ENCODE data around the gene UST. TPM values are rescaled to one million over a fixed set of nuclear protein-coding genes. Genes with fewer than 3 reads are reported as not detected.

Gene UST
- total and polyA plus RNA-seq, 2 of the 8 experiments (the other 6 are each of a cell fraction or from before 2014, with no cell fraction given), result 13.5 to 34.5 TPM

GRCh38 chr6:149062653-149063348 lies 316.0 kb downstream of the UST start:
- H4K8ac ChIP-seq (ENCODE audit: extremely low read depth, insufficient read depth, low read length), result no peak overlapping the region
- no peak overlapping the region for H3K18ac ChIP-seq (ENCODE audit: extremely low read depth, low read length)
- no peak for FAIRE-seq
- H2BK120ac ChIP-seq (replicated peaks; ENCODE audit: low read depth, low read length), result no peak overlapping the region
- ChIA-PET POLR2A (ENCODE audit: partially characterized antibody) (interaction anchor here (1.0 to 2.0 kb wide), 3 partner anchors 12 to 26 kb away, joined by 3 to 6 read pairs (median 3); no protein-coding TSS in a partner anchor), CTCF (ENCODE audit: partially characterized antibody) (interaction anchor here (0.9 to 1.8 kb wide), 8 partner anchors 12 to 503 kb away, joined by 3 to 7 read pairs (median 4); no protein-coding TSS in a partner anchor)
- no peak overlapping the region for H2BK15ac ChIP-seq (ENCODE audit: low read length)
- no peak overlapping the region for H4K91ac ChIP-seq (replicated peaks; ENCODE audit: insufficient read length, low read length)
- no peaks in the 10 kb centered on the region for H3K27me3 ChIP-seq (replicated peaks in 1 of 4; ENCODE audit: control insufficient read depth in 3 of 4, extremely low read depth in 1 of 4, insufficient read depth in 3 of 4, low read length in 3 of 4)
- no peak overlapping the region for H3K4me2 ChIP-seq (ENCODE audit: insufficient read depth in 1 of 2, low read depth in 2 of 2, low read length in 2 of 2)
- H2AFZ ChIP-seq (ENCODE audit: low read length), result no peak overlapping the region
- peaks cover 0 to 2% (median 0%) of the 10 kb centered on the region in 4 experiments; a peak in 1 of 7 replicates for H3K4me1 ChIP-seq (replicated peaks in 1 of 4; ENCODE audit: control insufficient read depth in 3 of 4, insufficient read depth in 4 of 4, low read length in 3 of 4)
- H3K36me3 ChIP-seq (ENCODE audit: control insufficient read depth in 2 of 4, insufficient read depth in 4 of 4, low read length in 3 of 4), result no peaks in the 10 kb centered on the region
- no peak overlapping the region for H3K4ac ChIP-seq (replicated peaks; ENCODE audit: insufficient read length, low read depth, low read length)
- H3K23ac ChIP-seq (ENCODE audit: insufficient read length), result no peak overlapping the region
- H2AK5ac ChIP-seq (ENCODE audit: low read depth, low read length), result no peak overlapping the region
- no peak for DNase-seq (ENCODE audit: low read depth in 1 of 2, low spot score in 2 of 2)
- H2BK20ac ChIP-seq (ENCODE audit: low read length), result no peak overlapping the region
- 95% methylated on average over 5 of the region's 5 CpGs; no CpG with 5 or more reads in 1 of the 2 experiments for WGBS, 2 experiments (ENCODE audit: extremely low coverage in 1 of 2, insufficient coverage in 1 of 2, insufficient read length in 1 of 2, insufficient replicate concordance in 2 of 2, low coverage in 1 of 2, low lambda C conversion rate in 2 of 2, missing lambda C conversion rate in 1 of 2)
- H3K79me1 ChIP-seq (ENCODE audit: low read depth, low read length), result no peaks in the 10 kb centered on the region
- TF ChIP-seq HDAC6 (IDR thresholded peaks at IDR 0.05; ENCODE audit: low read depth, low read length) (no peak), GABPA (IDR thresholded peaks at IDR 0.05; ENCODE audit: borderline replicate concordance, insufficient read depth, low read length) (no peak), CHD2 (IDR thresholded peaks at IDR 0.05; ENCODE audit: low read length) (no peak), RXRA (IDR thresholded peaks at IDR 0.05; ENCODE audit: insufficient read depth, low read depth, low read length) (no peak), EGR1 (IDR thresholded peaks at IDR 0.05; ENCODE audit: borderline replicate concordance, low read depth, low read length) (no peak), SP2 (IDR thresholded peaks at IDR 0.05; ENCODE audit: low read length) (no peak), CEBPB (IDR thresholded peaks at IDR 0.05; ENCODE audit: low read depth, low read length) (no peak)
- no peak overlapping the region for H3K9ac ChIP-seq (replicated peaks in 1 of 4; ENCODE audit: extremely low read depth in 1 of 4, low read depth in 3 of 4, low read length in 3 of 4)
- no peak overlapping the region for H2BK12ac ChIP-seq (ENCODE audit: low read depth, low read length)
- no peaks in the 10 kb centered on the region for H4K20me1 ChIP-seq (replicated peaks in 1 of 2; ENCODE audit: control insufficient read depth in 1 of 2, insufficient read depth in 2 of 2, low read length in 2 of 2)
- no peak overlapping the region for H4K5ac ChIP-seq (ENCODE audit: insufficient read length, low read depth, low read length)
- no peak overlapping the region for H3K4me3 ChIP-seq (ENCODE audit: extremely low read depth in 1 of 4, insufficient read depth in 2 of 4, low read depth in 3 of 4, low read length in 4 of 4)
- H3K14ac ChIP-seq (ENCODE audit: insufficient read length), result no peak overlapping the region
- no peak overlapping the region for H3K27ac ChIP-seq (ENCODE audit: low read depth, low read length)
- no peaks in the 10 kb centered on the region for H3K9me3 ChIP-seq (ENCODE audit: insufficient read depth in 2 of 2, low read depth in 1 of 2, low read length in 1 of 2)
- H2BK5ac ChIP-seq (ENCODE audit: low read depth, low read length), result no peak overlapping the region
- H3K56ac ChIP-seq (replicated peaks; ENCODE audit: insufficient read length, low read depth, low read length), result no peak overlapping the region
- H3K23me2 ChIP-seq (ENCODE audit: low read depth, low read length), result no peaks in the 10 kb centered on the region; the same call in 1 of the 2 replicates
- no peaks in the 10 kb centered on the region for H3K79me2 ChIP-seq (ENCODE audit: control insufficient read depth in 1 of 2, insufficient read depth in 2 of 2, low read length in 2 of 2)

Measured in H1 (cell line).